EL (cell line): Measurements from ENCODE around the gene PMPCA.
"Not testable (repeated sequence)": the region's sequence is repeated elsewhere in the genome, so short reads cannot be mapped to it uniquely, and the experiment has no call there.

Source experiments
- DNase-seq: peaks from one replicate; pipeline ENCODE4 v3.0.0-alpha.2; 2016

PMPCA gene

DNA sequence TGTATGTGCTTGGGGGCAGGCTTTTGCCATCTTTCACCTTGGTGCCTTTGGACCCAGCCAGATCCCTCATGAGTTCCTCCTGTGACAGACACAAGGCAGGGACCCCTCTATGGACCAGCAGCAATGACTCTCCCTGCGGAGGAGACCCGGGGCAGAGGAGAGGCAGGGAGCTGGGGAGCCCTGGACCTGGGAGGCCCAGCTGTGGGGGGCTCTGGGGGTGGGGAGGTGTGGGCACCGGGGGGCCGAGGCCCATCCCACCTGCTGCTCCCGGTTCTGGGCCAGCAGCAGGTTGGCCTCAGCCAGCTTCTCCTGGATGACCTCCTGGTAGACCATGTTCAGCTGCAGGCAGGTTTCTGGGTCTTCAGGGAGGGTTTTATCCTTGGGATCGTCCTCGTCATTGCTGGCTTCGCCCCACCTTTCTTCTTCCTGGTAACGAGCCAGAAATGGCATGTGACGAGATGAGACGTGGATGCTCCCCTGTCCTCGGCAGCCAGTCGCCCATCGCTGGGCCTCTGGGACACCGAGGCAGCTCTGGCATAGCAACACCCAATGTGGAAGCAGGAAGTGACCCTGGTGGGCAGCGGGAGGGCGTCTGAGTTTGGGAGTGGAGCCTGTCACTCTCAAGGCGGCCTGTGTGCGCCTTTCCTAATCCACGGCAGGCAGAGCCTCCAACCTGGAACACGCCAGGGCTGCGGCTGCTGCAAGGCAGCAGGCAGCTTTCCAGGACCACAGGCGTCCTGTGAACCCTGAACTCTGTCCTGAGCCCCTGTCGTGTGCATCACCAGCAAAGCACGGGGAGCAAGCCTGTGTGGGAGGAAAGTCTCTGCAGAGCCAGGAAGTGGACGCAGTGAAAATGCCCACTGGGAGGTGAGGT, 14.9 kb upstream of the PMPCA start:
- DNase-seq, result no peak

DNA sequence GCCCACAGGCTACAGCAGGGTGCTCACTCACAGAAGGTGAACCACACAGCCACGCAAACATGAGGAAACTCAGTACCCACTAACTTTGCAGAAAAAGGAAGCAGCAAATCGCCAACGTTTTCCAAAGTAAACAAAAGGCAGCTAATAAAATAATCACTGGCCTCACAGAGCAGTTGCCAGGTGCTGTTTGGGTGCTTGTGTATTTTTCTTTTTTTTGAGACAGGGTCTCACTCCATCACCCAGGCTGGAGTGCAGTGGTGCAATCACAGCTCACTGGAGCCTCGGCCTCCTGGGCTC, 14.3 kb upstream of the PMPCA start:
- no peak for DNase-seq

DNA sequence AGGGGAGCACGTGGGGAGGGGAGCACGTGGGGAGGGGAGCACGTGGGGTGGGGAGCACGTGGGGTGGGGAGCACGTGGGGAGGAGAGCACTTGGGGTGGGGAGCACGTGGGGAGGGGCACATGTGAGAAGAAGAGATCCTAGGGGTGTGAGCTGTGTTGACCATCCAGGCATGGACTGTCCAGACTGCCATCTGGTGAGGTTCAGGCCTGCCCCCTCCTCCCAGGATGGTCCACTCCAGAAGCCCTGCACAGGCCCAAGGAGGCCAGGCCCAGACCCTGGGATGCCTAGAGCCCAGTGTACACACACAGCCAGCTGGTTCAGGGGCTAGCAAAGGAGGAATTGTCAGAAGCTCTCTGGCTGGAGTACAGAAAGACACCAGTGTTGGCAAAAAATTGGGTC, 12.8 kb upstream of the PMPCA start:
- DNase-seq, result no peak

DNA sequence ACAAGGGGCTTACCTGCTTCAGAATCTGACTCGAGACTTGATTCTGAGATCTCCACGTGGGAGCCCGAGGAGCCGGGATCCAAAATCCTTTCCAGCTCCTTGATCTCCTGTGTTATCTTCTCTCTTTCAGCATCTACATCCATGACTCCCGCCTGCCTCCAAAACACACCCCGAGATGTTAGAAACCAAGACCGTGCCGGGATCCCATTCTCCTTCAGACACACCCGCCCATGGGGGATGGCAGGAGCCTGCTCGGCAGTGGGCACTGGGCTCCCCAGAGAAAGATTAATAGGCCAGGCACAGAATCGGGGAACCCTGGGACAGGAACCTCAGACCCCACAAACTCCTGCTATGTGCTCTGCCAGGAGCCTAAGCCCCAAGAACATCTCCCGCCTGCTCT, 12.2 kb upstream of the PMPCA start:
- DNase-seq, result no peak

DNA sequence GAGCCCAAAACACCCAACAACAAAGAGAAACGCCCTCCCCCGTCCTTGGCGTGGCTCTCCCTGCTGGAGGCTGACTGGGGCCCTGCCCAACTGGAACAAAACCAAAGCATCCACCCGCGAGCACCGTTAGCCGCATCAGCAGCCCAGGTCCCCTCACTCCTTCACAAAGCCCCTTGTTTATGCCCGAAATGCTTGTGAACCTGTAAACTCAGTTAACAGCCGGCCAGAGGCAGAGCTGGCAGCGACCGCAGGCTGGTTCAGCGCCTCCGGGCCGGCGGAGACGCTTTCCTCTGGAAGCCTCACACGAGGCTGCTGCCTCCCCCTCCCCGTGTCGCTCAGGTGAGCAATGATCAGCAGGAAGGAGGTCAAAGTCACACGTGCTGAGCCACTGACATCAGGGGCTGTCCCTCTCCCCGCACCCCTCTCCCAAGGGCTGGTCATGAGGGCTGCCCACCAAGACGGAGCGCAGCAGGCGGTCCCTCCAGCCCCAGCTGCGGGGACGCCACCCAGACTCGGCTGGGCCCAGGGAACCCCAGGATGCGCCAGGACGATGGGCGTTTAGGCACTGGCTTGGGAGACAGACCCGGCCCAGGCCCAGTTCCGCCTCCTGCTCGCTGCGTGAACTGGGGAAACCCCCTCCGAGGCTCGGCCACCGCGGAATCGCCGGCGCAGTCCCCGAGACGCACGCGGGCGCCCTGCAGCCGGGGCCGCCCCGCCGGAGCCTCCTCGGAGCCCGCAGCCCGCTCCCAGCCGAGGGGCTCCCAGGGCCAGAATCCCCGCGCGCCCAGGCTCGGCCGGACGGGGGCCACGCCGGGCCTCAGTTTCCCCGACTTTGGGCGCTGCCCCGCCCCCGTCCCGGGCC, 11.1 kb upstream of the PMPCA start:
- peak; percentile 24 for DNase-seq

DNA sequence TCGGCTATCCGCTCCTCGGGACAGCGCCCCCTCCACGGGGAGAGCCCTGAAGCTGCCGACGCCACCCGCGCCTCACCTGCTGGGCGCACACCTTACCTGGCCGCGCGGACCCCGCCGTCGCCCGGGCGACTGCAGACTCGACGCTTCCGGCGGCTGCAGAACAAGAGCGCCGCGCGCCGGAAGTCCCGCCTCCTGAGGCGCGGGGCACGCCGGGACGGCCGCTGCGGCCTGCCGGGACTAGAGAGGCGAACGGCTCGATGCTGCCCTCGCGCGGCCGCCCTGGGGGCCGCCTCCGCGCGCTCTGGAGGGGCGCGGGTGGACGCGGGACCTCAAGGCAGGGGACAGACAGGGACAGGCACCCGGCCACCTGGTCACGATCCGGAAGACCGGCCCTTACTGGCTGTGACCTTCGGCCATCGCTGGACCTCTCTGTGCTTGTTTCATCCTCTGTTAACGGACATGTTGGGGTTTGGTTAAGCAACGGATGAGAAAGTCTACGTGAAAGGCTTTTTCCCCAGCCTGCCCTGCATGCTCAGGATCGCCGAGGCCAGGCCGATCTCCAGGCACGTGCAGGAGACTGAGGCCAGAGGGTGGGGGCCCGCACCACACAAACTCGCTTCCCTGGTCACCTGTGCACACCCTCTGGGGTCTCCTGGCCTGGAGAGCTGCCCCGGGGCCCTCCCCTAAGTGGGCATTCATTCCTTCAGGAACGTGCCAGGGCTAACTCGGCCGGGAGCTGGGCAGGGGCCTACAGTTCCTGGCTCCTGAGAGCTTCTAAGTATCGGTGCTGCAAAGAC, 10.2 kb upstream of the PMPCA start, which contains the start of gene SNAPC4:
Gene SNAPC4 (minus strand): TSS at position 133 of the 797 bp plus-strand sequence. CDS start 1,742 bp downstream, outside the sequence.
- DNase-seq, result peak; percentile 83

DNA sequence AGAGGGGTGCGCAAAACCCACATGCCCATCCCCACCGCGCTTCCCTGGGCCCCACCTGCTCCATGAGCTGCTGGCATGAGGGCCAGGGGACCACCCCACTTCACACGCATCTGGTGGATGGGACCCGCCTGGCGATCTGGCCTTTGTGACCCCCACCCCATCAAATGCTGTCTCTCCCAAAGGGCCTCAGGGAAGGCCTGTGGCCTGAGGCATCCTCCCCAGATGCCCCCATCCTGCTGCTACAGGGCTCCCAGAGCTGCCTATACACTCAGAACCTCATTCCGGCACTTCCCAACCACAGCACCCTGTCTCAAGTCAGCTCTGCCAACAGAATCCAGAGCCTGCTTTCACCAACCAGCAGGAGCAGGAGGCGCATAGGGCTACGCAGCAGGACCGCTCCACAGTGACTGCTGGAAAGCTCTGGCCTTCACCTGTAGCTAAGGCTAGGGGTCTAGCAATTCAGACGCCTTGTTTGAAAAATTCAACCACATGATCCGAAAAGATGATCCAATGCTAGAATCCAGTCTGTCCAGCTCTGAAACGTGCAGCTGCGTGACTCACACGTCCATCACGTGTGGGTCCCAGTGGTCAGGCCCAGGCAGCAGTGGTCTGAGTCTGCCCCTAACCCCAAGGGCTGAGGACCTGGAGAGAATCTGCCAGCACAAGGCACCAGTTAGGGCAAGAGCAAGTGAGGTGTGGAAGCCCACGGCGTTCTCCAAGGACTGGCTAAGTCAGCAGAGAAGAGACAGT, 9.1 kb upstream of the PMPCA start:
- no peak for DNase-seq

DNA sequence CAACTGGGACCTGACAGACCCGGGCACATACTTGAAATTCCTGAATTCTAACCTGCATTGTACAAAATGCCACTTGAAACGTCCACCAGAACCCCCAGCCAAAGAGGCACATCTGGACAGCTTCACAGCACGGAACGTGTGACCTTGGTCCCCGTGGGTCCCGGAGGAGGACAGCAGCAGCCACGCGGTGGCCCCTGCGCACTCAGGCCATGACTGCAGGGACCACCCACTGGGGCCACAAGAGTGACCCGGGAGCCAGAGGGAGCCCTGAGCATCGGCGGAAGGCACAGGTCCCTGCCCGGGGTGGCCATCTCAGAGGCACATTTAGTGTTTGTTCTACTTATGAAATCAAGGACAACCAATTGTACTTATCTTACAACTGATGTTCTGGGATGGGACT, 8.4 kb upstream of the PMPCA start:
- no peak for DNase-seq

DNA sequence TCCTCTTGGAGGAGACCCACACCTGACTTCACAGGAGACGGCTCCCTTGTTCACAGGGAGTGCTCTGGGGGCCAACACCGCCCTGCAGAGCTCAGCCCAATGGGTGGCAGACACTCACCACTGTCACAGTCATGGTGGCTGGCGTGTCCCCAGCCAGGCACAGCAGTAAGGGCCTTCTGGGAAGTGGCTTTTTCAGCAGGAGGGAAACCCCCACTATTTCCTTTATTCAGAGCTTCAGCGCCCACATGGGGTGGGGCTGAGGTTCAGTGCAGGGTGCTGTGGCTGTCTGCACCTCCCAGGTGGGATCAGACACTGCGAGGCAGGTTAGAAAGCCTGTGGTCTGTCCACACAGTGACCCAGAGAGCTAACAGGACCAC, 6.9 kb upstream of the PMPCA start:
- DNase-seq, result no peak

DNA sequence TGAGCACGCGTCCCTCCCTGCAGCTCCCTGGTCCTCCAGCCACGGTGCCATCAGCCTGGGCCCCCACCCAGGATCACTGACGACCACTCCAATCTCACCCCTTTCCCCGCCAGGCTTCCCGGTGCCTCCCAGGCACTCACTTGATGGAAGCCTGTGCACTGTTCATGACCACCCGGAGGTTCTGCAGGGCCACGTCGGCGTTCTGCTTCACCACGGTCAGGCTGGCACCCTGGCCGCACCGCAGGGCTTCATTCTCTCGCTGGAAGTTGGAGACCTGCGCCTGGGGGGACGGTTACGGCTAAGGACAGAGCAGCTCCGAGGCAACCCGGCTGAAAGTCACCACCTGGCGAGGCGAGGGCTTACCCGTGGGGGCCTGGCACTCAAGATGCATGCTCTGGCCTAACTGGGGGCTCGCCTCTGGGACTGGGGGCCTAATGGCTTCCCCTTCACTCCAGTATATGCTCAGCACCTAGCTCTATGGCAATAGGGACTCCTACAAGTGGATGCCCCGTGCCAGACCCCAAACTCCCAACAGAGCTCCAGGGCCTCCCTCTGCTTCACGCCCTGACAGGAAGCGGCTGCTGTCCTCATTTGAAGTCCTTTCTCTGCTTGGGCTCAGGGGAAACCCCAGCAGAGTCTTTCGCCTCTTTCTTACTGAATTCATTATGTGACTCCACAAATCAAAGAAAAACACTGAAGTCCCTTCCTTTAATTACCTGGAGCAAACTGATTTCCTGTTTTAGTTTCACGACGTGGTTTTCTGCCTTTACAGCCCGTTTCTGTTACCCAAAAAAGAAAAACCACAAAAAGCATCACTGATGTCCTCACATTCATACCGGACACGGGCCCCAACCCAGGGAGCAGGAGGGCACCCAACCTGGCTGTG, 6.3 kb upstream of the PMPCA start:
- DNase-seq, result no peak

DNA sequence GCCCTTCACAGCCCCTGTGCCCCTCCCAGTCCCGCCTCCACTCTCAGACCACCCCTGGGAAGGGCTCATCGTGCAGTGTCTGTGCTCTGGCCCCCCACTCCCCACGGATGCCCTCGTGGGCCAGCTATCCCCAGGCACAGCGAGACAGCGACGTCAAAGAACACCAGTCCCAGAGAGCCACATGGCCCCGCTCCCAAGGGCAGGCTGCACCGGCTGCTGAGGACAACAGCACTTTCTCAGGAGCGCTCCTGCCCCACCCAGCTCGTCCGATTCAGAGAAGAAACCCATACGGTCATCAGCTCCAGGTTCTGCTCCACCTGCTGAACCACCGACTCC, 5.7 kb upstream of the PMPCA start:
- no peak for DNase-seq

DNA sequence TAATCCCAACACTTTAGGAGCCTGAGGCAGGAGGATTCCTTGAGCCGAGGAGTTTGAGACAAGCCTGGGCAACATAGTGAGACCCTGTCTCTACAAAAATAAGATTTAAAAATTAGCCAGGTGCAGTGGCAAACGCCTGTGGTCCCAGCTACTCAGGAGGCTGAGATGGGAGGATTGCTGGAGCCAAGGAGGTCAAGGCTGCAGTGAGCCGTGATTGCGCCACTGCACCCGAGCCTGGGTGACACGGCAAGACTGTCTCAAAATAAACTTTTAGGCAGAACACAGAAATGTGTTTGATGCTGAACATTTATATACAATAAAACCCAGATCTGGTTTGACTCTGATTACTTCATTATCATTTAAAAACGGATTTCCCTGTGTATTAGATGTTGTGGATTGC, 5.0 kb upstream of the PMPCA start:
- no peak for DNase-seq

DNA sequence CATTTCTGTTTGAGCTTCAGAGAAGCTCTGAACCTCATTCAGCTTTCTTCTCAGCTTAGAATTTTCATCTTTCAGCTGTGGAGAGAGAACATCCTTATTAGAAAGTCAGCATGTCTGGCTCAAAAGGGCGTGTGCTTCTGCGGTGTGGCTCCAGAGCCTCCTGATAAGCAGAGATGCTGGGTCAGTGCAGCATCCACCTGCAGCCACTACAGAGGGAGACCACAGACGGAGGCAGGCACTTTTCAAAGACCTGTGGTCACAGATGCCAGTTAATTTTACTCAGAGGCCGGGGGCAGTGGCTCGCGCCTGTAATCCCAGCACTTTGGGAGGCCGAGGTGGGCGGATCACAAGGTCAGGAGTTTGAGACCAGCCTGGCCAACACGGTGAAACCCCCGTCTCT, 4.6 kb upstream of the PMPCA start:
- DNase-seq, result not testable (repeated sequence)

DNA sequence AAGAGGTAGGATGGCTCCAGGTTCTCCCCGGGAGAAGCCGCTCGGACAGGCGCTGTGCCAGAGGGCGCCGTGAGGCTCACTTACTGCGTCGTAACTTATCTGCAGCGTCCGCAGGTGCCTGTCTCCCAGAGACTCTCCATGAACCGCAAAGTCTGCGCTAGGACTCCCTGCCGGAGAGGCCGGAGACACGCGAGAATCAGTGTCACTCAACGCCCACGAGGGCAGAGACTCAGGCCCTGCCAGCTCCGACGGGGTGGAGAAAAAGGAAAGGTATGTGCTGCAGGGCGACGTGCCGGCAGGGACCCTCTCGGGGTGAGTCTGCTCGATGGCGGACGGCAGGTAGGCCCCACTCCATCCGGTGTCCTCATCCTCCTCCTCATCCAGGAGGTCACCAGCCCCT, 3.4 kb upstream of the PMPCA start:
- DNase-seq, result not testable (repeated sequence)

DNA sequence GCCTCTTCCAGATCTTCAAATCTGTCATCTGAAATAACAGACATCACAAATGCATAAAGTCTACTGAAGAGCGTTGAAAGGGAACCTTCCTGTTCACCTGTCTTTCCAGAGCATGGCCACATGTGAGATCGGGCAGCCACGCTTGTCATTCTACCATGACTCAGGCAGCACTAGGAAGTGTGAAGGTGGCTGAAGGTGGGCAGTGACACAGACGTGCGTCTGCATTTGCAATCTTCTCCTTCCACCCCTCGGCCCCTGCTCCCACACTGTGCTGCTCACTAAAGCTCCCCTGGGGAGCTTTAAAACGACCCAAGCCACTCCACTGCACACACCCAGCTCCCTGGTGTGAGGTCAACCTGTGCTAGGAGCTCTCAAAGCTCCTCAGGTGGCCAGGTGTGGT, 2.5 kb upstream of the PMPCA start:
- no peak for DNase-seq

DNA sequence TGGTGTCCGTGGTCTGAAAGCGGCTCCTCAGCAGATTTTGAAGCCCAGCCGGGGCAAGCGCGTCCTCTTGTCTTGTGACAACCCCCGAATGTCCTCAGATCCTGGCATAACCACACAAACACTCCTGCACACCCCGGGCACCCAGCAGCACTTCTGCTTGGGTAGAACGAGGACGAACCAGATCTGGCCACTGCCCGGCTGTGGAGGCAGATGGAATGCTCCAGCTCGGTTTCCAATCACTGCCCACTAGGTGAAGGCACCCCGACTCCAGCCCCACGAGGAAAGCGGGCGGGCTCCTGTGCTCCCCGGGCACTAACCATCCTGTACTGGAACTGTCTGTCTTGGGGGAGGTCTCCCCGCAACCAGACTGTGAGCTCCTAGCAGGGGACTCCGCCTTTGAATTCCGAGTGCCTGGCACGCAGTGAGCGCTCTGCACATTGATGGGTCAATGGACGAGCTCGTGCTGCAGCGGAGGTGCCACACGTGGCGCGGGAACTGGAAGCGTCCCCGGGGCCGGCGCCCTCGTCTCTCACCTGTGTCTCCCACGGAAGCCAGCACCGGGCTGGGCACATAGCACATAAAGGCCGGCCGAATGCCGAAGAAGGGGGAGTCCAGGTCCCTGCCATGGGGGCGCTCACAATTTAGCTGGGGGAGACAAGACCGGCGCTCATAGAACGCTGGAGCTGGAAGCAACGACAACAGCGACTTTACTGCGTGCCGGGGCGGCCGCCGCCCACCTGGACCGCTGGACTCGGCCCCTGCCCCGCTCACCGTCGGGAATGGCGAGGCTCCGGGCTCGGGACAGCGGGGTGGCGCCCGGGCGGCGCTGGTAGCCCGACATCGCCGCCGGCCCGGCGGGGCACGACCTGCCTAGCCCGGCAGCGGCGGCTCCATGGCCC, 652 bp upstream of the PMPCA start:
- DNase-seq, result peak; percentile 48

DNA sequence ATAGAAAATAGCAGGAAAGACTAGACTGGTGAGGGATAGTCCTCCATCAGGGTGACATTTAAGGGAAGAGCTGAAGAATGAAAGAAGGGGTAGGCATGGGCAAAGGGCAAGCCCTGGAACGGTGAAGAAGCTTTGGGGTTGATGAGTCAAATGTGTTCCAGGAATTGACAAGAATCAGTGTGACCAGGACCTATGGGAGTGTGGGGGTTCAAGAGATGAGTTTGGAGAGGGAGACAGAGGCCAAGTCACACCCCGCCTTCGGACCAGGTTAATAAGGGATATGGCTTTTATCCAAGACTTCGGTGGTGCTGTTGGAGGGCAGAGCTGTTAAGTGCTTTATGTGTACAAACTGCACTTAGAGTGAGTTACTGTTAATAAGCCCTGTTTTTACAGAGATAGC, 920 bp downstream of the PMPCA start:
- no peak for DNase-seq

DNA sequence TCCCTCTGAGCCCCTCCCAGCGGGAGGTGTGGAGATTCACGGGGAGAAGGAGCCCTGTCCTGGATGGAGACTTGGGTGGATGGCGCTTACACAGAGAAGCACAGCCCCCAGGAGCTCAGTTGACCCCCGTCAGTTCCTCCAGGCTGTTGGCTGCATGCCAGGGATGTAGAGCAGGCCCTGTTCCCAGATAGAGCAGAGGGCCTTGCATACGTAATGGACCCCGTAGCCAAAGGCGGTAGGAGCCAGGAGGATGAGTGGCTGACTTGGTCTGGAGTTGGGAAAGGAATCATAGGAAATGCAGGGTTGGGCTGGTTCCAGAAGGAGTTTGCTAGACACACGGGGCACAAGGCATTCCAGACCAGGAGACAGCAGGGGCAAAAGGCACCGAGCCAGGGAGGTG, 2.5 kb downstream of the PMPCA start:
- DNase-seq, result no peak

DNA sequence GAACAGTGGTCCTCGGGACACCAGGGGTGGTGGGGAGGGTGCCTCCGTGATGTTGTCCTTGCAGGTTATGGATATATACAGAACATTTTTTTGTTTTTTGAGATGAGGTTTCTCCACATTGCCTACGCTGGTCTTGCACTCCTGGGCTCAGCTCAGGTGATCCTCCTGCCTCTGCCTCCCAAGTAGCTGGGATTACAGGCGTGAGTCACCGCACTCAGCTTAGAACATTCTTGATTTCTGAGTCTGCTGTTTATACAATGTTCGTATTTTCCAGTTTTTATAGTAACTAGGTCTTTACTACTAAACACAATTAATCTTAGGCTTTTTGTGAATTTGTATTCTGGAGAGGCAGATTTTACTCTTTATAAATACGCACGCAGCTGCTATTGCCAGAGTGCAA, 6.0 kb downstream of the PMPCA start:
- DNase-seq, result no peak

DNA sequence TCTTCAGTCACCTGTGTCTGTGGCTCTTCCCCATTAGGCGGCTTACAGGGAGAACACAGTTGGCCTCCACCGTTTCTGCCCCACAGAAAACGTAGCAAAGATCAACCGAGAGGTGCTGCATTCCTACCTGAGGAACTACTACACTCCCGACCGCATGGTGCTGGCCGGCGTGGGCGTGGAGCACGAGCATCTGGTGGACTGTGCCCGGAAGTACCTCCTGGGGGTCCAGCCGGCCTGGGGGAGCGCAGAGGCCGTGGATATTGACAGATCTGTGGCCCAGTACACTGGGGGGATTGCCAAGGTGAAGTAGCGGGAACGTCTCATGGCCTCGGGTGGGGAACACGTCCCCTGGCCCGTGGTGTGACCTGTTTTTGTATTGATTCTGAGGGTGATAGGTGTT, 6.5 kb downstream of the PMPCA start:
- DNase-seq, result no peak
